HG03575 (cell line): Measurements from ENCODE around the gene ANKRD40.
"Not testable (repeated sequence)": the region's sequence is repeated elsewhere in the genome, so short reads cannot be mapped to it uniquely, and the experiment has no call there.

Experiments
- ATAC-seq: cut with Tn5 transposase; IDR thresholded peaks from one replicate; pipeline ENCODE4 v1.9.1; 2021; ENCODE audit not compliant: unreplicated experiment, insufficient number of reproducible peaks, low FRiP score; ENCODE audit errors: extremely low read depth

Gene ANKRD40, protein sequence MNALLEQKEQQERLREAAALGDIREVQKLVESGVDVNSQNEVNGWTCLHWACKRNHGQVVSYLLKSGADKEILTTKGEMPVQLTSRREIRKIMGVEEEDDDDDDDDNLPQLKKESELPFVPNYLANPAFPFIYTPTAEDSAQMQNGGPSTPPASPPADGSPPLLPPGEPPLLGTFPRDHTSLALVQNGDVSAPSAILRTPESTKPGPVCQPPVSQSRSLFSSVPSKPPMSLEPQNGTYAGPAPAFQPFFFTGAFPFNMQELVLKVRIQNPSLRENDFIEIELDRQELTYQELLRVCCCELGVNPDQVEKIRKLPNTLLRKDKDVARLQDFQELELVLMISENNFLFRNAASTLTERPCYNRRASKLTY

DNA sequence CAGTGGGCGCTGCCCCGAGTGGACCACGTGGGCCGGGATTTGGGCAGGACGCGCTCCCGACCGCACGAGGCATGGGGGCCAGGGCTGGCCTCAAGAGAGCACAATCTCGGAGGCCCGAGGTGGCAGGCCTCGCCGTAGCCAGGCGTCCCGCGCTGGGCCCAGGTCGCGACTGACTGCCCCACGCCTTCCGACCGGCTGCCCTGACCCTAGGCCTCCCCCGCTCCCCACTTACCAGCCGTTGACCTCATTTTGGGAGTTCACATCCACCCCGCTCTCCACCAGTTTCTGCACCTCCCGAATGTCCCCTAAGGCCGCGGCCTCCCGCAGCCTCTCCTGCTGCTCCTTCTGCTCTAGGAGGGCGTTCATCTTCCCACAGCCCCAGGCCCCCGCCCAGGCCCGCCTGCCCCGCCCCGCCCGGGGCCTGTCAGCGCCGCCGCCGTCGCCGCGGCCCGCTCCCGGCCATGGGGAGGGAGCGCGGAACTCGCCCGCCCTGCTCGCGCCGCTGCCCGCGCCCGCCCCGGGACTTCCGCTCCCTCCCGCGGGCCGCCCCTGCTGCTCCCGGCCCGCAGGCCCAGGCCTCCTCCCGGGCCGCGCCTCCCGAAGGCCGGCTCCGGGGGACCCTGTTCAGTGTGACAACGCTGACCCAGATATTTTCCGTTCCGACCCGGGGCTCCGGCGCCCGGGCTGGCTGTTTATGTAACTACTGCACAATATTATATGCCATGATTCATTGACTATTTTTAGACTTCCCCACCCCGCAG, at the start of gene ANKRD40:
ANKRD40 (minus strand) TSS at position 626 of the 761 bp plus-strand sequence; CDS start at position 366, 260 bp downstream.
- peak; percentile 49 for ATAC-seq

DNA sequence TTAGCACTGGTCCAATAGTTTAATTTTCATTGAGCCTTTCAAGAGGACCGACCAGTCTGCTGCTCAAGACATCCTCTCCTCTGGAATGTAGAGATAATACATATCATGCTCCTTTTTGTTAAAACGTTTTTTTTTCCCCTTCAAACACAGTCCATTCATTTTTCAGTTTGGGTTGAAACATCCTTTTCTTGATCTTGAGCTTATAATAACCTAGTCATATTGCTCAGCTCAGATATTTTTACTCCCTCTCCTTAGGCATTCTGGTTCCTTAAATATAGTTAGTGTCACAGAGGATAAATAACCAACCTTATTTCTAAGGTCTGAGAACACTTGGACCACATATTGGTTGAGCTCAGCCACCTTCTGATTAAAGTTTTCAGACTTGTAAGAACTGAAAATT, 46.8 kb upstream of the ANKRD40 start:
- ATAC-seq: no peak

DNA sequence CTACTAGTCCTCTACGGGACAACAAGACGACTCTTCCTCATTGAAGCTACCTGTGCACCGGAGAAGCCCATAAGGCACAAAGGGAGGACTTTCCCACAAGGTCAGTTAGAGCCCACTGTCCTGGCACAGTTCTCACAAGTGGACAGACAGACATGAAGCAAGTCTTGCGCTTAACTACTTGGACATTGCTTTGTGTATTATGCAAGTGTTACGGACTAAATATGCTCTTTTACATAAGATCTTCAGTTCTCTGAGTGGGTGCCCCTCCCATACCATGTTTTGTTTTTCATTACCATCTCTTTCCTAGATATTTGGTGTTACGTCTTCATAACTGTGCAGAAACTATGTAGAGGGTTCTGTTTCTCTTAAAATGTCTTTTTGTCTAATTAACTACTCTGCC, 41.5 kb upstream of the ANKRD40 start:
- ATAC-seq: no peak

DNA sequence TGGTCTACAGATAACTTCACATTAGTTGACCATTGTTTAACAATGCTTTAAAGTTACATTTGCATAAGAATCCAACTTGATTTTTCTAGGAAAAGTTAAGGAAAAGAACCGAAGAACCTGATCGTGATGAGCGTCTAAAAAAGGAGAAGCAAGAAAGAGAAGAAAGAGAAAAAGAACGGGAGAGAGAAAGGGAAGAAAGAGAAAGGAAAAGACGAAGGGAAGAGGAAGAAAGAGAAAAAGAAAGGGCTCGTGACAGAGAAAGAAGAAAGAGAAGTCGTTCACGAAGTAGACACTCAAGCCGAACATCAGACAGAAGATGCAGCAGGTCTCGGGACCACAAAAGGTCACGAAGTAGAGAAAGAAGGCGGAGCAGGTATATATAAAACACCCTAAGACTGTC, 37.9 kb upstream of the ANKRD40 start:
- no peak for ATAC-seq

DNA sequence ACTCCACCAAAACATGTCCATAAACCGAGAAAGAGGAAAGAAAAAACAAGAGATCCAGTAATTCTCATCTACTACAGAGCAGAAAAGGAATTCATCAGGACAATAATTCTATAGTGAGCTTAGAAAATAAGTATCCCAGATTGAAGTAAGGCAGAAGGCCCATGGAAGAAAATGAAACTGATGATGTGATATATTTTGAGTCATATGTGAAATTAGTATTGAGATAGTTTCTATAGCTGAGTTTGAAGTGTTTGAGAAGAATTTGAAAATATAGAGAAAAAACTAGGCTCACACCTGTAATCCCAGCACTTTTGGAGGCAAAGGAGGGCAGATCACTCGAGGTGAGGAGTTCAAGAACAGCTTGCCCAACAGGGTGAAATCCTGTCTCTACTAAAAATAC, 31.4 kb upstream of the ANKRD40 start:
- no peak for ATAC-seq

DNA sequence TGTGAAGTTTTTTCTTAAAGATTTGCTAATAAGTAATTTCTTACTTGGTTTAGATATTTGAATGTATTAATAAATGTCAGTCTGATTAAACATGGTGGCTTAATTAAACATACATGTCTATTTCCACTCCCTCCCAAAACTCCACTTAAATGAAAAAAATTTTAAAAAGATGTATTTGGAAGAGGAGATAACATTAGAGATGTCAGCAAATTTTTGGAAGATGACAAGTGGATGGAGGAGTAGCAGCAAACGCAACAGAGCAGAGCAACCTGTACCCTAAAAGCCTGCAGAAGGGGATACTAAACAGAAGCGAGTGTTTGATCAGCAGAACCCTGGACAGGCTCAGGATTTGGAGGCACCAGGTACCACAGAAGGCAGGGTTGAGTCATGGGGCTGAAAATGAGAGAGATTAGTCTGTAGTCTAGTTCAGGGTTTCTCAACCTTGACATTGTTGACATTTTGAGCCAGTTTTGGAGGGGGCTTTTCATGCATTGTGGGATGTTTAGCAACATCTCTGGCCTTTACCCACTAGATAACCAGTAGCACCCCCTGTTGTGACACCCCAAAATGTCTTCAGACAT, 29.5 kb upstream of the ANKRD40 start:
- no peak for ATAC-seq

DNA sequence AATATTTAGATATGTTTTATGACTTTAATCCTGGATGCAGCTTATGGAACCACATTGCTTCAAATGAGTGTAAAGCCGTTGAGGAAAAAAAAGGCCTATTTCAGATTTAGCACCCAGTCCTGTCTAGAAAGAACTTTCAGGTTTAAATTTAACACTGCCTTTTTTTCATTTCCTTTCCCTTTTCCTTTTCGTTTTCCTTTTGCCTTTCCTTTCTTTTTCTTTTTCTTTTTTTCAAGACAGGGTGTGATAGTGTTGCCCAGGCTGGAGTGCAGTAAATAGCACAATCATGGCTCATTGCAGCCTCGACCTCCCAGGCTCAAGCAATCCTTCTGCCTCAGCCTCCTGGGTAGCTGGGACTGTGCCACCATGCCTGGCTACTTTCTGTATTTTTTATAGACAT, 27.6 kb upstream of the ANKRD40 start:
- no peak for ATAC-seq

DNA sequence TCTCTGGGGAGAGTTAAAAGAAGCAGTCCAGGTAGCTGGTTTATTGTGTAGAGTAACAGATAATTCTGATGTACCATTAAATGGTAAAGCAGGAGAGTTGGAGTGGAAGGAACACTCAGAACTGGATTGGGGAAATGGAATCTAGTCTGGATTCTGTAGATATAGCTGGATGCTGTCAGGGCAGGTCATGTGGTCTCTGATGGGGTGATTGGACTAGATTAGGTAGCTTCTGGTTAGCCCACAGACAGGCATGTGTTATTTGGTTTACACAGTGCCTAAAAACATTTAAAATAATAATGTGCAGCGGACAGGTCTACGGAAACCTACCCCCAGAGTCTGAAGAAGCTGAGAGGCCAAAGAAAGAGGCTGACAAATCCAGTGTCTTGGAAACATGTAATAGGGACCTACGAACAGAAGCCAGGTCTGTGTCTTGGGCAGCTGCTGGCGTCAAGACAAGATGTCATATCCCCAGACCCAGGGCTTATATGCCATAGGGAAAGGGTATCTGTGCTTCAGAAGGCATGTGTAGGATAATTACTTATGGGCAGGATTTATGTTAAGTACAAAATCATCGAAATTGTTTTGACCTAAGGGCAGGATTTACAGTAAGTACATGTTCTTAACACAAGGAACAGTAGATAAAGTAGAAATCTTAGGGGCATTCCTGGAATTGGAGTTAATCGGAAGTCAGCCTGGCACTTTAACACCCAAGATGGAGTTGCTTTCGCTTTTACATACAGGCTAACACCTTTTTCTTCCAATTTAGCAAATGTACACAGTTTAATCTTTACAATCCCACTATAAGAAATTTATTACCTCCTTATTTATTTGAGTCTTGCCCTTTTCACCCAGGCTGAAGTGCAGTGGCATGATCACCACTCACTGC, 24.1 kb upstream of the ANKRD40 start:
- ATAC-seq: no peak

DNA sequence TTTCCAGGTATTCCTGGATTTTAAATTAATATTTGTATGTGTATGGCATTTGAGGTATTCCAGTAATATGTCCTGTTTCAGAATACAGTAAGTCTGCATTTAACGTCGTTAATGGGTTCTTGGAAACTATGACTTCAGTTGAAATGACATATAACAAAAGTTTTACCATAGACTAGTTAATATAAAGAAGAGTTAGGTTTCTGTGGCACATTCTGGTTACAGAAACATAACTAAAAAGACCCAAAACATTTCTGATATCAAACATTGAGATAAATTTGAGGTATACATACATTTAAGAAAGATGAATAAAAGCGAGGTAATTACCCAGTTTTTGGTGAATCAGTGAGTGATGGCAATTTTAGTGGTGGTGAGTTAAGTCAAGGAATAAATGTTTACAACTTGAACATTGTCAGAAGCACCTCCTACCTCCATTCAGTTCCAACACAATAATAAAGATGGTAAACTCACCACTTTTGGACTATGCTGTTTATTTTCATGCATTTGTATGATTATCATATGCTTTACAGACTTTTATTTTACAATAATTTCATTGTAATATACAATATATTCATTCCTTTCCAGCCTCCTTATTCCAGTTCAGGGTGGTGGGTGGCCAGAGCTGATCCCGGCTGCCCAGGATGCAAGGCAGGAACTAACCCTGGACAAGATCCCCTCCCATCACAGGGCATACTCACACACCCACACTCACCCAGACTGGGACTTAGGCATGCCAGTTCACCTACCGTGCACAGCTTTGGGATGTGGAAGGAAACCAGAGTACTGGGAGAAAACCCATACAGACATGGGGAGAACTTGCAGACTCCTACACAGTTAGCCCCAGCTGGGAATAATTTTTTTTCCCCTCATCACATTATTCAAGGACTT, 21.4 kb upstream of the ANKRD40 start:
- ATAC-seq: no peak

DNA sequence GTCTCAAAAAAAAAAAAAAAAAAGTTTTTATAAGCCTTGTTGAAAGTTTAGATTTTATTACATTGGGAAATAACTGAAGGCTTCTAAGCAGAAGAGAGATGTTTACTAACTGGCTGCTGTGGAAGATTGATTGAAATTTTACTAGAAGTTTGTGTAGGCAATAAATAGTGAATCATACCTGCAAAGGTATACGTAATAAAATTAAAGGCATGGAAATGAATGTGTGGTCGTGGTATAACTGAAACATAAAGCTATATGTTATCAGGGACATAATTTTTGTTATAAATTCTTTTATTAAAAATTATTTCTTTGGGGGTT, 20.4 kb upstream of the ANKRD40 start:
- ATAC-seq: no peak

DNA sequence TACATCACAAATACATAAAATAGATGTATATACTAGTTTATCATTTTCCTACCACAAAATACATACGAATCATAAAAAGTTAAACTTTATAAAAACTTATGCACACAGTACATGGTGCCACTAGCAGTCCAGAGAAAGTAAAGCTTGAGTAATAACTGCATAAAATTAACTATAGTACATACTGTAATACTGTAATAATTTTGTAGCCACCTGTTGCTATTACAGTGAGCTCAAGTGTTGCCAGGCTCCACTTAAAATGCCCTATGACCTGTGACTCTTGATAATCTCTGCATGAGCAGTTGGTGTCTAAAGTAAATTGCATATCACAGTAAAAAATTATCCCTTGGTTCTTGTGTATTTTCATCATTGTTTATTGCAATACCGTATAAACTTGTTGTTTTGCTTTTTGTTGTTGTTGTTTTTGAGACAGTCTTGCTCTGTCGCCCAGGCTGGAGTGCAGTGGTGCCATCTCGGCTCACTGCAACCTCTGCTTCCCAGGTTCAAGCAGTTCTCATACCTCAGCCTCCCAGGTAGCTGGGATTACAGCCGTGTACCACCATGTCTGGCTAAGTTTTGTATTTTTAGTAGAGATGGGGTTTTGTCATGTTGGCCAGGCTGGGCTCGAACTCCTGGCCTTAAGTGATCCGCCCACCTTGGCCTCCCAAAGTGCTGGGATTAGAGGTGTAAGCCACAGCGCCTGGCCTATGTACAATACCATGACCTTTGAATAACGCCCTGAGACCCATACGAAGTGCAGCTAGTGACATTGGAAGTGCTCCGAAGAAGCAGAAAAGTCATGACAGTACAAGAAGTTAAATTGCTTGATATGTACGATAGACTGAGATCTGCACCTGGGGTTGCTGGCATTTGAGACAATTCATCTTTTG, 18.3 kb upstream of the ANKRD40 start:
- no peak for ATAC-seq

DNA sequence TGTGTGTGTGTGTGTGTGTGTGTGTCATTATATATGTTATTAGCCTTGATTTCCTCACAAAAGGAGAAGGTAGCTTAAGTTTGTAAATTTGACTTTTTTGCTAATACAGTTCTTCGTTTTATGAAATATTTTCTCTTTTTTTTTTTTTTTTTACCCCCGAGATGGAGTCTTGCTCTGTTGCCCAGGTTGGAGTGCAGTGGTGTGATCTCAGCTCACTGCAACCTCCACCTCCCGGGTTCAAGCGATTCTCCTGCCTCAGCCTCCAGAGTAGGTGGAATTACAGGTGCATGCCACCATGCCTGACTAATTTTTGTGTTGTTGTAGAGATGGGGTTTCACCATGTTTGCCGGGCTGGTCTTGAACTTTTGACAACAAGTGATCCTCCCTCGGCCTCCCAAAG, 16.9 kb upstream of the ANKRD40 start:
- not testable (repeated sequence) for ATAC-seq

DNA sequence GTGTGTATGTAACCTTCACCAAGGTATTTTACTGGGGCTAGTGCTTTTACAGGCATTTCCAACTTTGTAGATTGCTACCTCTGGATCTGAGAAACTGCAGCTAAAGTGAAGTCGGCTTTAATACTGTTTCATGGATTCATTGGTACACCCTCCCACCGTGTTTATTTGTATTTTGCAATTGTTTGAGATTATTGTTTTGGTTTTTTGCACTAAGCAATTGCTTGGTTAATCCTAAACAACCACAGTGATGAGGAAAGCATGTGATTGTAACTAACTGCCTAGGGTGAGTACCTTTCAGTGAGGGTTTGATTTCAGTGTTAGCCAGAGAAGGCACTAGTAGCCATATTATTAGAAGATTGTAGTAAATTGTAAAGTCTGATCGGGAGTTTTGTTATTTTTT, 15.0 kb upstream of the ANKRD40 start:
- no peak for ATAC-seq

DNA sequence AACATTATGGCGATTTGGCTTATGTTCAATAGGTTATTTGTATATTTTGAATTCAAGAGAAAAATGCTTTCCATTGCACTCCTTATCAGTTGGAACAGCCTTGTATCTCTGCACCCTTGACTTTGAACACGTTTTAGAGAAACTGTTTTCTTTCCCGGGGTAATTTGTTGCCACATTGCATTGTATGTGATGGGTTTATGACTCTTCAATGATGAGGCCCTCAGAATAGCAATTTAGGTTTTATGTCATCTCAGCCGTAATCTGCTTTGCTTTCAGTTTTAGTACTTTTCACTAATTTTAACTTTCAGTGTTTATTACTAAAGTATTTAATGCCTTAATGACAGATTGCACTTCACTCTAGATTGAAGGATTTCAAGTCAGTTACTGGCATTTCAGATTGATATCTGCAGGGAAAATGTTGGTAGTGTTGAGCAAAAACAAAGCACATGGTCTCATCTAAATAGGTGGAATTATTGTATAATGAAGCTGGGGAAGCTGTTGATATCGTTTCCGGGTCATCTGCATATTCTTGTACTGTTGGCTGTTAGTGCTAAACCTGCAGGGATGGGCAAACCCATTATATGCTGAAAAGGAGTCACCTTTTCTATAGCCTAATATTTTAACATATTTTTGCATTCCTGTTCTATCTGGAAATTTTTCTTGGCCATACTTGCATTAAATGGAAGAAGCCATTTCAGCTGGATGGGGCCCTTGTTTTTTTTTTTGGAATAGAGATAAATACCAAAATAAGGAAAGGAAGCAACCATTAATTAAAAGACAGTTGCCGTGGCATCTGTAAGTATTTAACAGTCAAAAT, 13.7 kb upstream of the ANKRD40 start:
- ATAC-seq: no peak

DNA sequence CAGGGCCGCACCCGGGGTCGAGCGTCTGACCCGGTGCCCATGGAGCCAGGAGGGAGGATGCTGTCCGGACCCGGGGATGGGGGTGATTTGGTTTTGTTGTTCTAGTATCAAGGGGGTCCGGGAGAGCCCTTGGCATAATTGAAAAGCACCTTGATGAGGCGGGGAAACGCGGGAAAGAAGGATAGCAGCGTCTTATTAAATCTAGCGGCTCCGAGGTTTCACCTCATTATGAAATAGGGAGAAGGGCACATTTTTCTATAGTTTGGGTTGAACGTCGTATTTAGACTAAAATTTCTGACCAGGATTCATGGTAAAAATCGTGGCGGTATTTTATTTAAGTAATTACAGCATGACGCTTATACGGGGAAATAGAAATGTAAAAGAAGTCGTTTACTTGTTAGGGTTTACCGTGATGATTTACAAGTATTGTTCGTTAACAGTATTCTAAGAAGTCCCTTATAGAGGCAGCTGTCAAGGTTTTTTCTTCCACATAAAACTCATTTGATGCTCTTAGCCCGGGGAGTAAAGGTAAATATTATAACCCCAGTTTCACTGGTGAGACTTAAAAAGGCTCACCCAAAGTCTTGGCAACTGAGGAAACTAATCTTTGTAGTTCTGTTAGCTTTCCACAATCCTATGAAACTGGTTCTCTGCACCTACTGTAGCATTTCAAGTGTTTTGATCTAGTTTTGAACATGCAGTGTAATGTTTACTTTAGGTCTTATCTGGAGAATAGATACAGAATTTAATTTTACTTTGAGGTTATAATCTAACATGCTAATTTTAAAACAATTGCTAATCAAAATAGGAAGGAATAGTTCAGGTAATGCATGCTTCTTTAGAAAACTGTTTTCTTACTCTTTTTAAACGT, 12.4 kb upstream of the ANKRD40 start:
- no peak for ATAC-seq
